ENCODE results near the gene CSN2.
"Not testable (repeated sequence)": the region's sequence is repeated elsewhere in the genome, so short reads cannot be mapped to it uniquely, and the experiment has no call there.

The CSN2 gene

GRCh38 chr4:69965628-69966027 is at the start of gene CSN2:
CSN2 (minus strand) TSS chr4:69965728; CDS start chr4:69960995, 4,733 bp downstream.
- DNase-seq (ENCODE audit: low read depth), result no peak

- no peak for DNase-seq (ENCODE audit: low read depth)
Observed at GRCh38 chr4:70008771-70009170, 43.2 kb upstream of the CSN2 start.

- DNase-seq (ENCODE audit: low read depth), result no peak
Observed at GRCh38 chr4:70002507-70002906, 37.0 kb upstream of the CSN2 start.

GRCh38 chr4:70000711-70001110 is 35.2 kb upstream of the CSN2 start:
- DNase-seq (ENCODE audit: low read depth), result no peak

GRCh38 chr4:69999420-69999819 is 33.9 kb upstream of the CSN2 start:
- no peak for DNase-seq (ENCODE audit: low read depth)

- no peak for DNase-seq (ENCODE audit: low read depth)
Observed at GRCh38 chr4:69995526-69996016, 30.0 kb upstream of the CSN2 start, which contains the start of gene STATH. STATH (plus strand) TSS chr4:69995966; CDS start chr4:69998438, 2,472 bp downstream.

- DNase-seq (ENCODE audit: low read depth), result no peak
Observed at GRCh38 chr4:69994782-69995181, 29.3 kb upstream of the CSN2 start.

GRCh38 chr4:69991016-69991415 is 25.5 kb upstream of the CSN2 start:
- no peak for DNase-seq (ENCODE audit: low read depth)

GRCh38 chr4:69986663-69987062 is 21.1 kb upstream of the CSN2 start:
- DNase-seq (ENCODE audit: low read depth), result no peak

- DNase-seq (ENCODE audit: low read depth), result no peak
Observed at GRCh38 chr4:69984030-69984443, 18.5 kb upstream of the CSN2 start.

- DNase-seq (ENCODE audit: low read depth), result no peak
Observed at GRCh38 chr4:69977582-69977981, 12.1 kb upstream of the CSN2 start.

- no peak for DNase-seq (ENCODE audit: low read depth)
Observed at GRCh38 chr4:69974631-69975030, 9.1 kb upstream of the CSN2 start.

- no peak for DNase-seq (ENCODE audit: low read depth)
Observed at GRCh38 chr4:69970071-69970470, 4.5 kb upstream of the CSN2 start.

GRCh38 chr4:69957209-69957608 is 8.3 kb downstream of the CSN2 start:
- no peak for DNase-seq (ENCODE audit: low read depth)

- DNase-seq (ENCODE audit: low read depth), result no peak
Observed at GRCh38 chr4:69951602-69952001, 13.9 kb downstream of the CSN2 start.

GRCh38 chr4:69936566-69936965 is 29.0 kb downstream of the CSN2 start:
- no peak for DNase-seq (ENCODE audit: low read depth)

- DNase-seq (ENCODE audit: low read depth), result no peak
Observed at GRCh38 chr4:69934150-69934549, 31.4 kb downstream of the CSN2 start.

GRCh38 chr4:69930768-69931167 is 34.8 kb downstream of the CSN2 start, which contains the start of gene CSN1S1:
CSN1S1 (plus strand) TSS chr4:69931068; CDS start chr4:69932556, 1,488 bp downstream.
- no peak for DNase-seq (ENCODE audit: low read depth)

- not testable (repeated sequence) for DNase-seq (ENCODE audit: low read depth)
Observed at GRCh38 chr4:69923782-69924410, 41.6 kb downstream of the CSN2 start.

GRCh38 chr4:69920874-69921273 is 44.7 kb downstream of the CSN2 start:
- DNase-seq (ENCODE audit: low read depth), result no peak

- no peak for DNase-seq (ENCODE audit: low read depth)
Observed at GRCh38 chr4:69910016-69910782, 55.3 kb downstream of the CSN2 start.

- DNase-seq (ENCODE audit: low read depth), result no peak
Observed at GRCh38 chr4:69909195-69909594, 56.3 kb downstream of the CSN2 start.

GRCh38 chr4:69907151-69907550 is 58.4 kb downstream of the CSN2 start:
- no peak for DNase-seq (ENCODE audit: low read depth)

All from T-helper 22 cell (primary cell).